Measurements from ENCODE around the gene SYT5.

The SYT5 gene

GRCh38 chr19:55161571-55162322, 18.3 kb downstream of the SYT5 start:
- WGBS (ENCODE audit: extremely low coverage, insufficient coverage, low lambda C conversion rate), result no CpG with 5 or more reads among the region's 61 CpGs
- no peak overlapping the region for H3K56ac ChIP-seq (ENCODE audit: low read length)

GRCh38 chr19:55160986-55161365, 19.1 kb downstream of the SYT5 start:
- Histone ChIP-seq H3K27me3 (ENCODE audit: insufficient read depth, low read length, poor library complexity) (peaks cover 6% of the 10 kb centered on the region), H3K79me2 (ENCODE audit: control insufficient read depth, insufficient read depth, low read length) (no peaks in the 10 kb centered on the region), H3K27ac (ENCODE audit: low read depth, low read length) (no peak overlapping the region), H2BK5ac (ENCODE audit: low read length) (no peak overlapping the region), H3K4me3 (ENCODE audit: low read length) (no peak overlapping the region), H3K79me1 (ENCODE audit: low read length) (no peaks in the 10 kb centered on the region), H2BK120ac (ENCODE audit: low read depth, low read length) (no peak overlapping the region), H3K23ac (ENCODE audit: low read length) (no peak overlapping the region), H3K9ac (ENCODE audit: low read length) (no peak overlapping the region), H3K56ac (ENCODE audit: low read length) (peak overlapping the region; percentile 42), H3K4ac (ENCODE audit: low read depth, low read length) (no peak overlapping the region), H3K36me3 (ENCODE audit: control insufficient read depth, insufficient read depth, low read length) (no peaks in the 10 kb centered on the region), H4K5ac (ENCODE audit: low read length) (no peak overlapping the region), H3K4me1 (ENCODE audit: control insufficient read depth, low read depth, low read length) (no peaks in the 10 kb centered on the region), H2AK5ac (ENCODE audit: low read length) (no peak overlapping the region), H3K4me2 (ENCODE audit: low read length) (no peak overlapping the region), H3K18ac (ENCODE audit: low read length) (no peak overlapping the region), H2BK15ac (replicated peaks; ENCODE audit: low read depth) (no peak overlapping the region), H4K8ac (ENCODE audit: low read depth, low read length) (no peak overlapping the region)
- WGBS (ENCODE audit: extremely low coverage, insufficient coverage, low lambda C conversion rate), result no CpG with 5 or more reads among the region's 32 CpGs
- no peak for DNase-seq

More at GRCh38 chr19:55161571-55162322, 18.3 kb downstream of the SYT5 start:
- Histone ChIP-seq H3K36me3 (ENCODE audit: control insufficient read depth, insufficient read depth, low read length) (no peaks in the 10 kb centered on the region), H2AK5ac (ENCODE audit: low read length) (no peak overlapping the region), H3K4me3 (ENCODE audit: low read length) (no peak overlapping the region), H3K4me2 (ENCODE audit: low read length) (no peak overlapping the region), H2BK15ac (replicated peaks; ENCODE audit: low read depth) (no peak overlapping the region), H3K23ac (ENCODE audit: low read length) (no peak overlapping the region), H4K5ac (ENCODE audit: low read length) (no peak overlapping the region), H2BK5ac (ENCODE audit: low read length) (no peak overlapping the region), H3K9ac (ENCODE audit: low read length) (no peak overlapping the region), H3K27me3 (ENCODE audit: insufficient read depth, low read length, poor library complexity) (peaks cover 6% of the 10 kb centered on the region), H3K4me1 (ENCODE audit: control insufficient read depth, low read depth, low read length) (no peaks in the 10 kb centered on the region), H3K79me1 (ENCODE audit: low read length) (no peaks in the 10 kb centered on the region), H3K27ac (ENCODE audit: low read depth, low read length) (no peak overlapping the region), H3K79me2 (ENCODE audit: control insufficient read depth, insufficient read depth, low read length) (no peaks in the 10 kb centered on the region), H3K18ac (ENCODE audit: low read length) (no peak overlapping the region), H4K8ac (ENCODE audit: low read depth, low read length) (no peak overlapping the region), H3K4ac (ENCODE audit: low read depth, low read length) (no peak overlapping the region), H2BK120ac (ENCODE audit: low read depth, low read length) (no peak overlapping the region)
- no peak for DNase-seq

GRCh38 chr19:55160128-55160985, 19.7 kb downstream of the SYT5 start:
- Histone ChIP-seq H3K9ac (ENCODE audit: low read length) (no peak overlapping the region), H3K4me1 (ENCODE audit: control insufficient read depth, low read depth, low read length) (no peaks in the 10 kb centered on the region), H3K36me3 (ENCODE audit: control insufficient read depth, insufficient read depth, low read length) (no peaks in the 10 kb centered on the region), H2AK5ac (ENCODE audit: low read length) (no peak overlapping the region), H4K8ac (ENCODE audit: low read depth, low read length) (no peak overlapping the region), H3K56ac (ENCODE audit: low read length) (peak overlapping the region; percentile 15), H3K4me3 (ENCODE audit: low read length) (no peak overlapping the region), H3K79me2 (ENCODE audit: control insufficient read depth, insufficient read depth, low read length) (no peaks in the 10 kb centered on the region), H3K18ac (ENCODE audit: low read length) (no peak overlapping the region), H3K27ac (ENCODE audit: low read depth, low read length) (no peak overlapping the region), H4K5ac (ENCODE audit: low read length) (no peak overlapping the region), H2BK120ac (ENCODE audit: low read depth, low read length) (no peak overlapping the region), H3K27me3 (ENCODE audit: insufficient read depth, low read length, poor library complexity) (peaks cover 6% of the 10 kb centered on the region), H2BK15ac (replicated peaks; ENCODE audit: low read depth) (no peak overlapping the region), H3K79me1 (ENCODE audit: low read length) (no peaks in the 10 kb centered on the region), H2BK5ac (ENCODE audit: low read length) (no peak overlapping the region), H3K4ac (ENCODE audit: low read depth, low read length) (no peak overlapping the region), H3K4me2 (ENCODE audit: low read length) (no peak overlapping the region), H3K23ac (ENCODE audit: low read length) (no peak overlapping the region)
- peak; percentile 97 for DNase-seq
- WGBS (ENCODE audit: extremely low coverage, insufficient coverage, low lambda C conversion rate), result no CpG with 5 or more reads among the region's 33 CpGs

- no peak overlapping the region for H4K8ac ChIP-seq (ENCODE audit: low read depth, low read length)
- H3K4me1 ChIP-seq (ENCODE audit: control insufficient read depth, low read depth, low read length), result no peaks in the 10 kb centered on the region
- no peaks in the 10 kb centered on the region for H3K36me3 ChIP-seq (ENCODE audit: control insufficient read depth, insufficient read depth, low read length)
- no peak overlapping the region for H2BK15ac ChIP-seq (replicated peaks; ENCODE audit: low read depth)
- H3K4me3 ChIP-seq (ENCODE audit: low read length), result no peak overlapping the region
- peak; percentile 75 for DNase-seq
- H2AK5ac ChIP-seq (ENCODE audit: low read length), result no peak overlapping the region
- H3K27ac ChIP-seq (ENCODE audit: low read depth, low read length), result no peak overlapping the region
- H3K9ac ChIP-seq (ENCODE audit: low read length), result no peak overlapping the region
- no peak overlapping the region for H4K5ac ChIP-seq (ENCODE audit: low read length)
- H3K18ac ChIP-seq (ENCODE audit: low read length), result no peak overlapping the region
- H3K23ac ChIP-seq (ENCODE audit: low read length), result no peak overlapping the region
- WGBS (ENCODE audit: extremely low coverage, insufficient coverage, low lambda C conversion rate), result no CpG with 5 or more reads among the region's 18 CpGs
- no peak overlapping the region for H2BK120ac ChIP-seq (ENCODE audit: low read depth, low read length)
- peaks cover 6% of the 10 kb centered on the region for H3K27me3 ChIP-seq (ENCODE audit: insufficient read depth, low read length, poor library complexity)
- H3K79me2 ChIP-seq (ENCODE audit: control insufficient read depth, insufficient read depth, low read length), result no peaks in the 10 kb centered on the region
- peak overlapping the region; percentile 5 for H3K56ac ChIP-seq (ENCODE audit: low read length)
- H3K4ac ChIP-seq (ENCODE audit: low read depth, low read length), result no peak overlapping the region
- no peak overlapping the region for H2BK5ac ChIP-seq (ENCODE audit: low read length)
- no peak overlapping the region for H3K4me2 ChIP-seq (ENCODE audit: low read length)
- H3K79me1 ChIP-seq (ENCODE audit: low read length), result no peaks in the 10 kb centered on the region
Observed at GRCh38 chr19:55158848-55159749, 21.0 kb downstream of the SYT5 start.

GRCh38 chr19:55158423-55158822, 21.7 kb downstream of the SYT5 start:
- Histone ChIP-seq H3K27me3 (ENCODE audit: insufficient read depth, low read length, poor library complexity) (peaks cover 6% of the 10 kb centered on the region), H3K36me3 (ENCODE audit: control insufficient read depth, insufficient read depth, low read length) (no peaks in the 10 kb centered on the region), H3K23ac (ENCODE audit: low read length) (no peak overlapping the region), H3K18ac (ENCODE audit: low read length) (no peak overlapping the region), H2BK5ac (ENCODE audit: low read length) (no peak overlapping the region), H3K4ac (ENCODE audit: low read depth, low read length) (no peak overlapping the region), H3K79me2 (ENCODE audit: control insufficient read depth, insufficient read depth, low read length) (no peaks in the 10 kb centered on the region), H2AK5ac (ENCODE audit: low read length) (no peak overlapping the region), H3K56ac (ENCODE audit: low read length) (no peak overlapping the region), H3K79me1 (ENCODE audit: low read length) (no peaks in the 10 kb centered on the region), H4K5ac (ENCODE audit: low read length) (no peak overlapping the region), H3K27ac (ENCODE audit: low read depth, low read length) (no peak overlapping the region), H2BK15ac (replicated peaks; ENCODE audit: low read depth) (no peak overlapping the region), H3K4me2 (ENCODE audit: low read length) (no peak overlapping the region), H3K4me1 (ENCODE audit: control insufficient read depth, low read depth, low read length) (no peaks in the 10 kb centered on the region), H3K9ac (ENCODE audit: low read length) (no peak overlapping the region), H3K4me3 (ENCODE audit: low read length) (no peak overlapping the region), H2BK120ac (ENCODE audit: low read depth, low read length) (no peak overlapping the region), H4K8ac (ENCODE audit: low read depth, low read length) (no peak overlapping the region)
- WGBS (ENCODE audit: extremely low coverage, insufficient coverage, low lambda C conversion rate), result no CpG with 5 or more reads among the region's 4 CpGs
- DNase-seq, result no peak

Measured in mesendoderm (in vitro differentiated cells).